Thoracic aorta (tissue), 2 donors: ENCODE results near the gene TMEM272. TPM values are rescaled to one million over a fixed set of nuclear protein-coding genes. Genes with fewer than 3 reads are reported as not detected.

Experiments used
- ATAC-seq: fragments of 150-250 bp; one replicate; pipeline ENCODE4 v1.8.0; 2017; ENCODE audit warnings: low read depth; ENCODE audit not compliant: insufficient number of reproducible peaks, low FRiP score
- DNase-seq: peaks from one replicate; pipeline ENCODE4 v3.0.0-alpha.2; 2020; ENCODE audit warnings: low spot score
- H3K27ac ChIP-seq, 2 donors: fragments of 200-600 bp; sonication (generic); 1 replicate in 1 of 2; 2 replicates in 1 of 2; pipeline ENCODE4 v1.5.1; 2016; ENCODE audit warnings: mild to moderate bottlenecking in 2 of 2, moderate library complexity in 2 of 2
- H3K27me3 ChIP-seq: fragments of 200-600 bp; sonication (generic); replicated peaks from 2 replicates; pipeline ENCODE4 v1.6.0; 2016; ENCODE audit warnings: mild to moderate bottlenecking; ENCODE audit not compliant: insufficient read depth
- H3K36me3 ChIP-seq: fragments of 200-600 bp; sonication (generic); one replicate; pipeline ENCODE4 v1.5.1; 2016
- H3K4me1 ChIP-seq, 2 donors: fragments of 200-600 bp; sonication (generic); 1 replicate in 1 of 2; 2 replicates in 1 of 2; pipeline versions ENCODE4 v1.5.1 to v1.6.0; 2016; ENCODE audit warnings: low read depth in 2 of 2, mild to moderate bottlenecking in 1 of 2; ENCODE audit not compliant: control insufficient read depth in 1 of 2
- H3K4me3 ChIP-seq: fragments of 200-600 bp; sonication (generic); 2 replicates; pipeline ENCODE4 v1.5.1; 2016; ENCODE audit warnings: mild to moderate bottlenecking
- H3K9me3 ChIP-seq: fragments of 200-600 bp; sonication (generic); 2 replicates; pipeline ENCODE4 v1.5.1; 2016
- total RNA-seq, 2 donors: library from RNA; depleted of rRNA; stranded (reverse); fragments of >200 nt; gene quantifications; one replicate each; pipeline versions ENCODE4 v1.1.0 to v1.2.3, GENCODE V29; 2016
- TF ChIP-seq, protein P1 (sequence below): fragments of 200-600 bp; sonication (generic); IDR thresholded peaks from one replicate; pipeline ENCODE4 v1.5.1; 2019; ENCODE audit warnings: antibody characterized with exemption

Gene TMEM272
- total RNA-seq, 2 donors from 2014 or later, result not detected

DNA sequence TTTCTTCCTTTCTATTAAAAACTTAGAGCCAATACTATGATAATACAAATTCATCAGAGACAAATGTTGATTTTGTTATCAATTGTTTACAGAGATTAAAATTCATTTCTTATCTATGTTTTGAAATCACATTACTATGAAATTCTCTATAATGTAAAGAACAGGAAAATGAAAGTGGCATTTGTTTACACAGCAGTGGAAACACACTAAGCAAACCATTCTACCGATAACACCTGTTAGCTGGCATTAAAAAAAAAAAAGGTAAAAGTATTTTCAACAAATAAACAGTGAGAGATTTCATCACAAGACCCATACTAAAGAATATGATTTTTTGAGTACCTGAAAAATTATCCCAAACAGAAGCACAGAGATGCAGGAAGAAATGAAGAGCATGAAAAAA is 12.0 kb upstream of the TMEM272 start:
- H3K4me3 ChIP-seq, result no peak overlapping the region
- H3K36me3 ChIP-seq, result no peaks in the 10 kb centered on the region
- ATAC-seq, result no peak
- no peak overlapping the region for H3K27ac ChIP-seq
- no peaks in the 10 kb centered on the region for H3K9me3 ChIP-seq
- H3K4me1 ChIP-seq, result no peaks in the 10 kb centered on the region
- TF ChIP-seq, protein P1, sequence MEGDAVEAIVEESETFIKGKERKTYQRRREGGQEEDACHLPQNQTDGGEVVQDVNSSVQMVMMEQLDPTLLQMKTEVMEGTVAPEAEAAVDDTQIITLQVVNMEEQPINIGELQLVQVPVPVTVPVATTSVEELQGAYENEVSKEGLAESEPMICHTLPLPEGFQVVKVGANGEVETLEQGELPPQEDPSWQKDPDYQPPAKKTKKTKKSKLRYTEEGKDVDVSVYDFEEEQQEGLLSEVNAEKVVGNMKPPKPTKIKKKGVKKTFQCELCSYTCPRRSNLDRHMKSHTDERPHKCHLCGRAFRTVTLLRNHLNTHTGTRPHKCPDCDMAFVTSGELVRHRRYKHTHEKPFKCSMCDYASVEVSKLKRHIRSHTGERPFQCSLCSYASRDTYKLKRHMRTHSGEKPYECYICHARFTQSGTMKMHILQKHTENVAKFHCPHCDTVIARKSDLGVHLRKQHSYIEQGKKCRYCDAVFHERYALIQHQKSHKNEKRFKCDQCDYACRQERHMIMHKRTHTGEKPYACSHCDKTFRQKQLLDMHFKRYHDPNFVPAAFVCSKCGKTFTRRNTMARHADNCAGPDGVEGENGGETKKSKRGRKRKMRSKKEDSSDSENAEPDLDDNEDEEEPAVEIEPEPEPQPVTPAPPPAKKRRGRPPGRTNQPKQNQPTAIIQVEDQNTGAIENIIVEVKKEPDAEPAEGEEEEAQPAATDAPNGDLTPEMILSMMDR, result no peak
- H3K27me3 ChIP-seq, result no peaks in the 10 kb centered on the region
- no peak for DNase-seq

DNA sequence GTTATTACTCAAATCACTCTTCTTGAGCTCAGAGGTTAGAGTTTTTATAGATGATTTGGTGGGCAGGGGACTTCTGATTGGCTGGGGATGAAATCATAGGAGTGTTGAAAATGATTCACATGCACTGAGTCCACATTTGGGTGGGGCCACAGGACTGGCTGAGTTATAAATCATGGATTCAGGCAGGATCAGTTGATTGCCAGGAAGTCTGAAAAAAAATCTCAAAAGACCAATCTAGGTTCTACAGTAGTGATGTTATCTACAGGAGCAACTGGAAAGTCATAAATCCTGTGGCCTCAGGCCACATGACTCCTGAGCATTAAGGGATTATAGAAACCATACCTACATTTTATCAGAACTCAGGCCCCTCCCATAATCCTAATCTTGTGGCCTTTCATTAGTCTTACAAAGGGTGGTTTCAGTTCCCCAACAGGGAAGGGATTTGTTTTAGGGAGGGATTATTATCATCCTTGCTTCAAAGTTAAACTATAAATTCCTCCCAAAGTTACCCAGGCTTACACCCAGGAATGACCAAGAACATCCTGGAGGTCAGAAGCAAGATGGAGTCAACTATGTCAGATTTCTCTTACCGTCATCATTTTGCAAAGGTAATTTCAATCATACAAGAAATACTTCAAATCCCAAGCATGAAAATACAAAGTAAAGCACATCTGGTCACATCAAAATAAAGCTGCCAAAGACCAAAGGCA is 11.2 kb upstream of the TMEM272 start:
- no peaks in the 10 kb centered on the region for H3K36me3 ChIP-seq
- ATAC-seq, result no peak
- no peaks in the 10 kb centered on the region for H3K4me1 ChIP-seq
- no peaks in the 10 kb centered on the region for H3K27me3 ChIP-seq
- no peak overlapping the region for H3K4me3 ChIP-seq
- H3K27ac ChIP-seq, result no peak overlapping the region
- DNase-seq, result no peak
- H3K9me3 ChIP-seq, result no peaks in the 10 kb centered on the region
- TF ChIP-seq, protein P1, result no peak

DNA sequence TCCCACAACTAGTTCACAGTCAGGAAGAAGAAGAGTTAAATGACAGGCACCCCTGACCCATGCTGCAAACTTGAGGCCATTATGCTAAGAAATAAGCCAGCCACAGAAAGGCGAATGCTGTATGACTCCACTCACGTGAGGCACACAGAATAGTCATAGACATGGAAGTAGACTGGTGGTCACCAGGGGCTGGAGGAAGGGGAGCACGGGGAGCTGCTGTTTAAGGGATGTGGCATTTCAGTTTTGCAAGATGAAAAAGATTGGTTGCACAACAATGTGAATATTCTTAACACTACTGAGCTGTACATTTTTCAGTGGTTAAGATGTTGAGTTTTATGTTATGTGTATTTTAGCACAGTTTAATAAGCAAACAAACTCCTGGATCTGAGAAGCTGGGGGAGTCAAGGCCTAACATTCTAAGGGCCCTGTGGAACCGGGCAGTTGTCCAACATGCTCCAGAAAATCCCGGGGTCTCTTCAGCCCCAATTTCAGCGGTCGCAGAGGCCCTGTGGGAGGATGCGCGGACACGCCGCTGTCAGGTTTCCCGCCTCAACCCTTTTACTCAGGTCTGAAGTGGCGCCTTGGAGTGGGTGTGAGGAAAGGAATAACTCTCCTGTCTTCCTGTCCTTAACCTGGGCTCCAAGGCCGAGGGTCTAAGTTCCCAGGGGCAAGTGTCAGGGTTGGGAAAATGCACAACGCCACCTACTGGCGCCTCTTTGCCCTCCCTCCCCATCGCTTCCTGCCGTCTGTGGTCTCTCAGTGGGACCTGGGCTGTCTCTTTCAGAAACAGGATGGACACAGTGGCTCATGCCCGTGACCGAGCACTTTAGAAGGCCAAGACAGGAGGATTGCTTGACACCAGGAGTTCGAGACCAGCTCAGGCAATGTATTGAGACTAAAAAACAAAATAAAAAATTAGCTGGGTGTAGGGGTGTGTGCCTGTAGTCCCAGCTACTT is 4.4 kb upstream of the TMEM272 start:
- Histone ChIP-seq H3K27me3 (no peaks in the 10 kb centered on the region), H3K36me3 (no peaks in the 10 kb centered on the region), H3K4me3 (no peak overlapping the region), H3K9me3 (no peaks in the 10 kb centered on the region), H3K4me1 (peaks cover 5 to 17% of the 10 kb centered on the region in 2 donors), H3K27ac (no peak overlapping the region)
- DNase-seq (no peak), ATAC-seq (peak; percentile 21)
- TF ChIP-seq, protein P1, result no peak

DNA sequence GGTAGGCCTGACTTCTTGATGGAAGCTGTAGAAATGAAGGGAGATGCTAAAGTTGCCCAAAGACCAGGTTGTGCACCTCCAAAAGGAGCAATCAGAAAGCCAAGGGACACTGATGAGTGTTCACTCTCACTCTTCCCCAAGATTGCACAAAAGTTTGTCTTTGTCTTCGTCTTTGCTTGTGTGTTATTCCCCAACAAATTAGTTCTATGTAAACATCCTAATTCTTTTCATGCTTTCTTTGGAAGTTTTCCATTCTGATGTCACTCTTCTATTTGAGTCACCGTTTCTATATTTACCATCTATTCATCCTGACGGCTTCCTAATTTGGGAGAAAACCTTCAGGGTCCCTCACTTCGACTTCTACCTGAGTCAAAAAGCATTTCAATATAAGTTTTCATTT is 3.7 kb upstream of the TMEM272 start:
- H3K27me3 ChIP-seq, result no peaks in the 10 kb centered on the region
- ATAC-seq, result no peak
- H3K9me3 ChIP-seq, result no peaks in the 10 kb centered on the region
- no peaks in the 10 kb centered on the region for H3K36me3 ChIP-seq
- TF ChIP-seq, protein P1, result no peak
- H3K4me3 ChIP-seq, result no peak overlapping the region
- peaks cover 5 to 17% of the 10 kb centered on the region in 2 donors for H3K4me1 ChIP-seq
- no peak for DNase-seq
- no peak overlapping the region for H3K27ac ChIP-seq

DNA sequence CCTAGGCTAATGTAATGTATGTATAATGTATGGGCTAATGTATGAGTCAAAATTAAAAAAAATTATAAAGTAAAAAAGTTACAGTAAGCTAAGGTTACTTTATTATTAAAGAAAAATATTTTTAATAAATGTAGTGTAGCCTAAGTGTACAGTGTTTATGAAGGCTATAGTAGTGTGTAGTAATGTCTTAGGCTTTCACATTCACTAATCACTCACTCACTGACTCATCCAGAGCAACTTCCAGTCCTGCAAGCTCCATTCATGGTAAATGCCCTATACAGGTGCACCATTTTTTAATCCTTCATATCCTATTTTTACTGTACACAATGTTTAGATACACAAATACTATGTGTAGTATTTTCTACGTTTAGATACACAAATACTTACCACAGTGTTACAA is 1.8 kb upstream of the TMEM272 start:
- TF ChIP-seq, protein P1, result no peak
- Histone ChIP-seq H3K9me3 (no peaks in the 10 kb centered on the region), H3K27ac (no peak overlapping the region), H3K4me3 (no peak overlapping the region), H3K27me3 (no peaks in the 10 kb centered on the region), H3K4me1 (peaks cover 5 to 17% of the 10 kb centered on the region in 2 donors), H3K36me3 (no peaks in the 10 kb centered on the region)
- DNase-seq (no peak), ATAC-seq (no peak)
